Kidney (tissue), 14 donors: Measurements from ENCODE around the gene SRRM2. TPM values are rescaled to one million over a fixed set of nuclear protein-coding genes. Genes with fewer than 3 reads are reported as not detected.

Experiments used
- DNase-seq, 5 donors: peaks; one replicate each; pipeline ENCODE4 v3.0.0-alpha.2; 2013 to 2020
- FAIRE-seq: peaks from 2 replicates; lab custom pipeline; 2012; peaks lifted over from hg19 to GRCh38; lab: Jason Lieb, UNC
- H3K27ac ChIP-seq, 2 donors: one replicate each; pipeline ENCODE4 v1.7.0; 2013; ENCODE audit warnings: low read depth in 2 of 2, low read length in 2 of 2, inconsistent platforms in 1 of 2
- H3K27me3 ChIP-seq: one replicate; pipeline ENCODE4 v1.7.1; 2013; ENCODE audit warnings: low read length, inconsistent platforms; ENCODE audit not compliant: control insufficient read depth, insufficient read depth
- H3K36me3 ChIP-seq, 3 donors: one replicate each; pipeline versions ENCODE4 v1.7.0 to v1.7.1; 2013; ENCODE audit warnings: low read length in 3 of 3, control low read depth in 1 of 3, inconsistent platforms in 1 of 3; ENCODE audit not compliant: insufficient read depth in 3 of 3, control insufficient read depth in 2 of 3
- H3K4me1 ChIP-seq, 3 donors: one replicate each; pipeline versions ENCODE4 v1.7.0 to v1.7.1; 2013; ENCODE audit warnings: low read length in 3 of 3, inconsistent platforms in 1 of 3, low read depth in 1 of 3; ENCODE audit not compliant: control insufficient read depth in 2 of 3, insufficient read depth in 2 of 3
- H3K4me3 ChIP-seq, 3 donors: one replicate each; pipeline versions ENCODE4 v1.7.0 to v1.8.1; 2013; ENCODE audit warnings: low read length in 3 of 3, control low read depth in 1 of 3, inconsistent platforms in 1 of 3
- H3K9ac ChIP-seq, 3 donors: one replicate each; pipeline versions ENCODE4 v1.7.0 to v1.7.1; 2013; ENCODE audit warnings: low read length in 3 of 3, control low read depth in 1 of 3, inconsistent platforms in 1 of 3
- H3K9me3 ChIP-seq, 3 donors: one replicate each; pipeline versions ENCODE4 v1.7.0 to v1.7.1; 2013; ENCODE audit warnings: low read length in 3 of 3, control low read depth in 1 of 3, inconsistent platforms in 1 of 3; ENCODE audit not compliant: control insufficient read depth in 2 of 3, insufficient read depth in 1 of 3
- CTCF ChIP-seq: IDR thresholded peaks from 3 replicates; pipeline ENCODE4 v1.5.1; 2012; ENCODE audit warnings: mild to moderate bottlenecking, moderate library complexity, borderline replicate concordance; ENCODE audit not compliant: insufficient read depth; ENCODE audit errors: extremely low read depth
- intact Hi-C: fragments of 100-400 bp; cut with DNase I; formaldehyde crosslinking; loops from one replicate; pipeline ENCODE4 v1.11.1; 2022
- polyA plus RNA-seq: library from polyadenylated mRNA; stranded (reverse); fragments of 350-450 nt; fragmentation: Illumina TruSeq; extraction: RNeasy Lipid Tissue Mini Kit (QIAGEN cat#74804); gene quantifications from one replicate; pipeline ENCODE4 v1.2.3, GENCODE V29; 2014; ENCODE audit warnings: low read depth, low replicate concordance; ENCODE audit not compliant: insufficient read depth
- total RNA-seq: library from RNA; stranded (reverse); fragmentation: NEBNext Ultra II Directional; extraction: Animal tissue kit (Norgen Biotek cat#: 25700); gene quantifications from one replicate; pipeline ENCODE4 v1.2.1, GENCODE V29; 2021
- donor health status: control.
- donor health status: control.
- donor health status: control.
- donor health status: control.
- donor health status: control.
- donor health status: DM: yes; HTN: yes; CAD: no.
- donor health status: Normal renal cell carcinoma (clear cell type).

The SRRM2 gene
- total and polyA plus RNA-seq, 2 donors from 2014 or later = 386 to 621 TPM

- DNase-seq (no peak), FAIRE-seq (no peak)
- no peak for TF ChIP-seq CTCF
These were observed 62.3 kb downstream of the SRRM2 start for GRCh38 chr16:2814551-2815298.

GRCh38 chr16:2815299-2815771 lies 62.9 kb downstream of the SRRM2 start:
- Histone ChIP-seq H3K4me3 (no peak overlapping the region), H3K9me3 (no peaks in the 10 kb centered on the region), H3K9ac (no peak overlapping the region), H3K4me1 (no peaks in the 10 kb centered on the region), H3K27me3 (no peaks in the 10 kb centered on the region), H3K36me3 (no peaks in the 10 kb centered on the region), H3K27ac (no peak overlapping the region)
- TF ChIP-seq CTCF = no peak
- FAIRE-seq (no peak), DNase-seq (no peak)
- intact Hi-C loops = no loop called here

More at GRCh38 chr16:2814551-2815298, 62.3 kb downstream of the SRRM2 start:
- Histone ChIP-seq H3K27me3 (no peaks in the 10 kb centered on the region), H3K4me3 (no peak overlapping the region), H3K4me1 (no peaks in the 10 kb centered on the region), H3K36me3 (no peaks in the 10 kb centered on the region), H3K9ac (no peak overlapping the region), H3K9me3 (no peaks in the 10 kb centered on the region), H3K27ac (no peak overlapping the region)
- intact Hi-C loops = no loop called here

GRCh38 chr16:2816751-2817339 lies 64.4 kb downstream of the SRRM2 start, which contains the start of gene PRSS21:
PRSS21 (plus strand) TSS chr16:2817237; CDS start chr16:2817269, 32 bp downstream.
- H3K27me3 ChIP-seq = no peaks in the 10 kb centered on the region
- no peak for FAIRE-seq
- TF ChIP-seq CTCF = no peak

More at GRCh38 chr16:2816751-2817339, 64.4 kb downstream of the SRRM2 start, which contains the start of gene PRSS21:
- Histone ChIP-seq H3K4me3 (no peak within 1 kb of the TSS), H3K27ac (no peak within 1 kb of the TSS), H3K36me3 (no peaks in the 10 kb centered on the region), H3K9ac (no peak within 1 kb of the TSS), H3K9me3 (no peaks in the 10 kb centered on the region), H3K4me1 (no peaks in the 10 kb centered on the region)
- intact Hi-C loops = no loop called here
- no peak for DNase-seq
